ENCODE measurements around the gene TAGAP.

- TF ChIP-seq CTCF (optimal IDR thresholded peaks at IDR 0.05 in 1 of 3, IDR thresholded peaks at IDR 0.05 in 1 of 3, conservative IDR thresholded peaks at IDR 0.05 in 1 of 3; ENCODE audit: extremely low read depth in 1 of 3, insufficient read depth in 2 of 3, low read length in 3 of 3) (peak in 2 of 3 experiments; percentile 25 to 35), EZH2 (IDR thresholded peaks at IDR 0.05; ENCODE audit: low read length) (no peak)
Measured at GRCh38 chr6:158991017-158991723, 53.6 kb downstream of the TAGAP start.

Measured in keratinocyte (primary cell).